B cell (primary cell): ENCODE data around the gene SCUBE1. TPM values are rescaled to one million over a fixed set of nuclear protein-coding genes. Genes with fewer than 3 reads are reported as not detected.

Experiments used
- ATAC-seq: fragments of 200-7000 bp; cut with Tn5 transposase; one replicate; pipeline ENCODE4 v1.10.0; 2021; ENCODE audit warnings: low read depth, mild to moderate bottlenecking, moderate number of reproducible peaks, moderate library complexity
- CTCF ChIA-PET: fragments of 350-600 bp; sonication (Branson Sonifier 250); formaldehyde crosslinking; loops from one replicate; lab custom pipeline; 2021; ENCODE audit warnings: antibody characterized with exemption, inconsistent platforms; lab: Charles Lee
- POLR2A ChIA-PET: fragments of 350-600 bp; sonication (Branson Sonifier 250); formaldehyde crosslinking; loops from one replicate; lab custom pipeline; 2021; ENCODE audit warnings: antibody characterized with exemption; lab: Charles Lee
- DNase-seq: peaks from one replicate; pipeline ENCODE4 v3.0.0; 2013
- H2AFZ ChIP-seq: 2 replicates; pipeline ENCODE4 v1.6.1; 2012; ENCODE audit warnings: mild to moderate bottlenecking, low read depth, low read length; ENCODE audit not compliant: insufficient read depth, poor library complexity, severe bottlenecking
- H3K27ac ChIP-seq, 2 donors: 1 replicate in 1 of 2; 2 replicates in 1 of 2; pipeline ENCODE4 v1.5.1; 2012 to 2013; ENCODE audit warnings: low read length in 2 of 2, mild to moderate bottlenecking in 2 of 2, moderate library complexity in 1 of 2
- H3K27me3 ChIP-seq, 4 experiments: fragments of 200-600 bp in 1 of 4; sonication (generic) in 1 of 4; replicated peaks in 1 of 4; 1 replicate in 2 of 4; 2 replicates in 2 of 4; pipeline versions ENCODE4 v1.6.1 to v1.7.0; 2013 to 2016; ENCODE audit warnings: low read length in 3 of 4, mild to moderate bottlenecking in 2 of 4, mixed read lengths in 1 of 4, moderate library complexity in 1 of 4; ENCODE audit not compliant: insufficient read depth in 4 of 4, control insufficient read depth in 3 of 4; ENCODE audit errors: control extremely low read depth in 1 of 4
- H3K36me3 ChIP-seq, 2 experiments: replicated peaks in 1 of 2; 1 replicate in 1 of 2; 2 replicates in 1 of 2; pipeline versions ENCODE4 v1.6.1 to v1.7.1; 2013; ENCODE audit warnings: low read length in 1 of 2; ENCODE audit not compliant: insufficient read depth in 2 of 2, control insufficient read depth in 1 of 2; ENCODE audit errors: control extremely low read depth in 1 of 2, extremely low read depth in 1 of 2
- H3K4me1 ChIP-seq, 2 donors: fragments of 200-600 bp in 1 of 2; sonication (generic) in 1 of 2; 1 replicate in 1 of 2; 2 replicates in 1 of 2; pipeline versions ENCODE4 v1.5.1 to v1.6.1; 2013 to 2017; ENCODE audit warnings: low read length in 2 of 2; ENCODE audit not compliant: control insufficient read depth in 2 of 2, insufficient read depth in 2 of 2
- H3K4me2 ChIP-seq: replicated peaks from 2 replicates; pipeline ENCODE3; 2012; ENCODE audit warnings: mild to moderate bottlenecking, low read depth, low read length; ENCODE audit not compliant: poor library complexity, severe bottlenecking
- H3K4me3 ChIP-seq, 5 experiments: fragments of 200-600 bp in 1 of 5; sonication (generic) in 1 of 5; 1 replicate in 3 of 5; 2 replicates in 2 of 5; pipeline versions ENCODE4 v1.5.1 to v1.7.0; 2011 to 2016; ENCODE audit warnings: low read length in 4 of 5, mild to moderate bottlenecking in 4 of 5, low read depth in 2 of 5, control low read depth in 1 of 5, moderate library complexity in 1 of 5; ENCODE audit not compliant: insufficient read depth in 1 of 5; ENCODE audit errors: control extremely low read depth in 1 of 5, extremely low read depth in 1 of 5
- H3K79me2 ChIP-seq: fragments of 200-600 bp; sonication (generic); one replicate; pipeline ENCODE4 v1.6.0; 2016; ENCODE audit warnings: low read length; ENCODE audit not compliant: control insufficient read depth, insufficient read depth
- H3K9ac ChIP-seq: fragments of 200-600 bp; sonication (generic); 2 replicates; pipeline ENCODE4 v1.6.1; 2017; ENCODE audit warnings: mild to moderate bottlenecking, low read length, moderate library complexity
- H3K9me3 ChIP-seq, 3 donors: one replicate each; pipeline versions ENCODE4 v1.6.1 to v1.7.1; 2013; ENCODE audit warnings: low read length in 2 of 3; ENCODE audit not compliant: control insufficient read depth in 2 of 3, insufficient read depth in 1 of 3; ENCODE audit errors: control extremely low read depth in 1 of 3
- H4K20me1 ChIP-seq: 2 replicates; pipeline ENCODE4 v1.6.0; 2012; ENCODE audit warnings: mild to moderate bottlenecking, low read length; ENCODE audit not compliant: insufficient read depth, control insufficient read depth, poor library complexity, severe bottlenecking
- H3K27ac Mint-ChIP-seq: one replicate; pipeline ENCODE4 v1.8.0; 2021; ENCODE audit warnings: mixed read lengths
- H3K27me3 Mint-ChIP-seq: one replicate; pipeline ENCODE4 v1.8.0; 2021; ENCODE audit warnings: mixed read lengths
- H3K4me1 Mint-ChIP-seq: one replicate; pipeline ENCODE4 v1.8.0; 2021; ENCODE audit warnings: mixed read lengths
- H3K4me3 Mint-ChIP-seq: one replicate; pipeline ENCODE4 v1.8.0; 2021; ENCODE audit warnings: mixed read lengths
- H3K9me3 Mint-ChIP-seq: one replicate; pipeline ENCODE4 v1.8.0; 2022; ENCODE audit warnings: mixed read lengths; ENCODE audit not compliant: insufficient read depth
- CTCF ChIP-seq: fragments of 200-600 bp; IDR thresholded peaks from one replicate; pipeline ENCODE4 v1.8.0; 2022; ENCODE audit warnings: antibody characterized with exemption, mild to moderate bottlenecking
- EZH2 ChIP-seq: IDR thresholded peaks from 2 replicates; pipeline ENCODE4 v1.6.1; 2012; ENCODE audit warnings: borderline replicate concordance, low read depth, mild to moderate bottlenecking, moderate library complexity, low read length; ENCODE audit not compliant: insufficient read depth, poor library complexity, severe bottlenecking
- WGBS: methylation state at CpG from one replicate; pipeline ENCODE4 v1.1.5; 2013; ENCODE audit warnings: missing lambda C conversion rate; ENCODE audit not compliant: insufficient coverage; 5-methylcytosine and 5-hydroxymethylcytosine counted together
- intact Hi-C: fragments of 100-400 bp; cut with micrococcal nuclease; formaldehyde crosslinking; loops from one replicate; pipeline ENCODE4 v1.10.0; 2022
- polyA plus RNA-seq: library from polyadenylated mRNA; depleted of rRNA; stranded (reverse); fragments of >200 nt; gene quantifications from 2 replicates; pipeline ENCODE4 v1.2.3, GENCODE V29; 2012
- total RNA-seq, 2 donors: library from RNA; stranded (reverse); fragments of 120-200 nt in 1 of 2; gene quantifications; 1 replicate in 1 of 2; 2 replicates in 1 of 2; pipeline versions ENCODE4 v1.2.3 to v1.2.4, GENCODE V29; 2013 to 2022

Gene SCUBE1
- total and polyA plus RNA-seq, 2 donors (not counting 1 experiment from before 2014, with no cell fraction given): not detected

GRCh38 chr22:43275545-43276317 is 67.4 kb downstream of the SCUBE1 start:
- H3K27ac Mint-ChIP-seq: no peak overlapping the region
- DNase-seq (no peak), ATAC-seq (no peak)
- peaks cover 15% of the 10 kb centered on the region for H3K27me3 Mint-ChIP-seq
- POLR2A ChIA-PET: no interaction called here
- no peaks in the 10 kb centered on the region for H3K9me3 Mint-ChIP-seq
- no peak overlapping the region for H2AFZ ChIP-seq
- H3K4me3 ChIP-seq: no peak overlapping the region
- H4K20me1 ChIP-seq: no peaks in the 10 kb centered on the region
- H3K4me1 Mint-ChIP-seq: no peaks in the 10 kb centered on the region
- H3K27ac ChIP-seq: no peak overlapping the region
- TF ChIP-seq EZH2 (no peak), CTCF (no peak)
- CTCF ChIA-PET: interaction anchor here (1.5 to 3.9 kb wide), 2 partner anchors 44 to 71 kb away, joined by 3 to 20 read pairs; no protein-coding TSS in a partner anchor
- H3K4me2 ChIP-seq: no peak overlapping the region
- WGBS: 86% methylated on average over 19 of the region's 19 CpGs
- H3K4me1 ChIP-seq: no peaks in the 10 kb centered on the region
- H3K79me2 ChIP-seq: no peaks in the 10 kb centered on the region
- H3K27me3 ChIP-seq: no peaks in the 10 kb centered on the region
- no peak overlapping the region for H3K9ac ChIP-seq
- H3K4me3 Mint-ChIP-seq: no peak overlapping the region
- H3K9me3 ChIP-seq: no peaks in the 10 kb centered on the region
- intact Hi-C loops: no loop called here
- no peaks in the 10 kb centered on the region for H3K36me3 ChIP-seq

GRCh38 chr22:43274595-43275240 is 68.5 kb downstream of the SCUBE1 start:
- no peaks in the 10 kb centered on the region for H3K27me3 ChIP-seq
- peaks cover 15% of the 10 kb centered on the region for H3K27me3 Mint-ChIP-seq
- no peak overlapping the region for H3K27ac ChIP-seq
- H3K4me1 Mint-ChIP-seq: no peaks in the 10 kb centered on the region
- ChIA-PET CTCF (interaction anchor here (0.9 to 3.9 kb wide), 5 partner anchors 9 to 1352 kb away, joined by 3 to 20 read pairs (median 3); no protein-coding TSS in a partner anchor), POLR2A (no interaction called here)
- H3K79me2 ChIP-seq: no peaks in the 10 kb centered on the region
- ATAC-seq (no peak), DNase-seq (no peak)
- no peak overlapping the region for H2AFZ ChIP-seq
- no peak overlapping the region for H3K4me3 ChIP-seq
- H3K9ac ChIP-seq: no peak overlapping the region
- 85% methylated on average over 25 of the region's 25 CpGs for WGBS
- TF ChIP-seq EZH2 (no peak), CTCF (no peak)
- H3K27ac Mint-ChIP-seq: no peak overlapping the region
- no peaks in the 10 kb centered on the region for H3K36me3 ChIP-seq
- H3K9me3 Mint-ChIP-seq: no peaks in the 10 kb centered on the region
- no peak overlapping the region for H3K4me2 ChIP-seq
- intact Hi-C loops: no loop called here
- H3K9me3 ChIP-seq: no peaks in the 10 kb centered on the region
- H4K20me1 ChIP-seq: no peaks in the 10 kb centered on the region
- H3K4me3 Mint-ChIP-seq: no peak overlapping the region
- H3K4me1 ChIP-seq: no peaks in the 10 kb centered on the region
